Left kidney (tissue), 2 donors: ENCODE results near the gene SNAPC1. TPM values are rescaled to one million over a fixed set of nuclear protein-coding genes. Genes with fewer than 3 reads are reported as not detected.
A peak's percentile ranks its signal among the peaks of the same experiment; 100 is the strongest.
"Not testable (repeated sequence)": the region's sequence is repeated elsewhere in the genome, so short reads cannot be mapped to it uniquely, and the experiment has no call there.

Experiments used
- DNase-seq: peaks from one replicate; pipeline ENCODE4 v3.0.0-alpha.2; 2013
- polyA plus RNA-seq: library from polyadenylated mRNA; unstranded; fragments of 120-200 nt; gene quantifications from one replicate; pipeline ENCODE4 v1.2.1, GENCODE V29; 2013; ENCODE audit not compliant: insufficient read length

The SNAPC1 gene
- polyA plus RNA-seq, 1 donor, result 12.4 TPM

- DNase-seq, result no peak
These were observed 13.0 kb upstream of the SNAPC1 start for GRCh38 chr14:61749264-61749663.

- no peak for DNase-seq
These were observed 12.4 kb upstream of the SNAPC1 start for GRCh38 chr14:61749867-61750266.

- DNase-seq, result peak; percentile 73
These were observed 11.3 kb upstream of the SNAPC1 start for GRCh38 chr14:61750708-61751474.

DNA sequence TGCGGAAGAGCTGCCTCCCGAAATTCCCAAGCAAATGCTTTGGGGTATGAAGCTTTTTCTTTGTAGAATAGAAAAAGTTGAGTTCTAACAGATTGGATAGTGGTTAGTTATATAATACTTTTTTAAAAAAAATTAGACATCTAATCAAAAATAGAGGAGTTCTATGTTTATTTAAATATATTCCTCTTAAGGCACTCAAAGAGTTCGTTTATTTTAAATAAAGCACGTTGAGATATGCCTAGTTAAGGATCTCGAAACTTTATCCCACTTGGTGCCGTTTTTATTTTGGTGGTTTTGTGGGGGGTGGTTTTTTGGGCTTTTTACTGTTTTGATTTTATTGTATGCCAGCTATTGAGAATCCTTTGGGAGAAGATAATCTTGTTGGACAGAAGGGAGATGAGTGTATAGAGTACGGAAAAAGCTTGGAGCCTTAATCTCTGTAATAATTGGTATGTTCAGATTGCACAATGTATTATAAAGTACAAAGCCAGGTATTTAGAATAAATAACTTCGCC, 10.7 kb upstream of the SNAPC1 start:
- DNase-seq, result no peak

DNA sequence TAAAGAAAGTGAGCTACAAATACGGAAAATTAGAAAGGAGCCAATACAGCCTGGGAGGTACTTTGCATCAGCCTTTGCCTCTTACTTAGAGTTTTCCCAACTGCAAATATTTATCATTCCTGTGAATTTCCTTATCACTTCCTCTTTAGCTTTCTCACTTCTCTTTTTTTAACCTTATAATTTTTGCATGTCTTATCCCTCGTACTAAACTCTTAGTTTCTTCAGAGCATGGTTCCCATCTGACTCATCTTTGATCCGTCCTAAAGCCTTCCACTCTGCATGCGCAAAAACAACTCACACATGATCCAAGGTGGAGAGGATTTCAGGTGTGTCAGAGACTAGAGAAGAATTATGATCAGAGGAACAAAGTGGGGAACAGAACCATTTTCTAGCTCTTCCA, 9.6 kb upstream of the SNAPC1 start:
- DNase-seq, result no peak

DNA sequence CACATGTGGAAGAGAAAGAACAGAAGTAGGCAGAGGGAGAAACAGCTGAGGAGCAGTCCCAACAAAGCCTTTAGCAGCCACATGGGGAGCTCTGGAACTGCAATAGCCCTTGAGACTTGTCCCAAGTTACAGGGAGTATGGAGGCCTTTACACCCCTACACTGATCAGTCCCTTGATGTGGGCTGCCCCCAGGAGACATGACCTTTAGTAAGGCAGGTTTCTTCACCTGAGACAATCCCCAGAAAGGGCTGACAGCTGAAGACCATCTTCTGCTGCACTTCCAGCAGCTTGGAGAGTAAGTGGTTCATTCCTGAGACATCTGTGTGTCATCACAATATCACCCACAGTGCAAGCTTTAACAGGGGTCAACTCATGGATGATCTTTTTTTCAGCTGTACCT, 8.6 kb upstream of the SNAPC1 start:
- DNase-seq, result no peak

DNA sequence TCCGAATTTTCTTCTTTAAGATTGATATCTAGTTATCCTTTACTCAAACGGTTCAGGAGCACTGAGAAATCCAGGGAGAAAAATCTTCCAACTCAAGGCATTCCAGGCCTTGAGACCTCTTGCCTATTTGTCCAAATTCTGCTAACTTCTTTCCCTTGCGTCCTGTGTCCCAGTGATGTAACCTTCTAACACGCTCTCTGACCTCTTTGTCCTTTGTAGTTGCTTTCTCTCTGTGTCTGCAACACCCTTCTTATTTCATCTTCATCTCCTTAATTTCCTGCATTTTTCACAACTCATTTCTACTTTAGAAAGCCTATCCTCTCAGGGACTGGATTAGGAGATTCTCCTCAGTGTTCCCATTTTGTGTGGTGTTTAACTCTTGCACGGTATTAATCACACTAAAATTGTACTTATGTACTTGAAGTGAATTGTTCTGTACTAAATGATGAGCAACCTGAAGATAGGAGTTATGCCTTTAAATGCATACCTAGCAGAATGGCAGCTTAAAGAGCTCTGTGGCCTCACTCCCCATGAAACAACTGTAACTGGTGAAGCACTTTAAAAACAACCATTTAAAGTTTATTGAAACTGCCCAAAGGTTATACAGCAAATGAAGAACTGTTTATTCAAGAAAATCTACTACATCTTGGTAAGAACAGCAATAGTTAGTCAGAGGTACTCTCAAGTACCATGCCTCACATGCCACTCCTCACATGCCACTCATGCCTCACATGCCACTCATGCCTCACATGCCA, 7.4 kb upstream of the SNAPC1 start:
- no peak for DNase-seq

DNA sequence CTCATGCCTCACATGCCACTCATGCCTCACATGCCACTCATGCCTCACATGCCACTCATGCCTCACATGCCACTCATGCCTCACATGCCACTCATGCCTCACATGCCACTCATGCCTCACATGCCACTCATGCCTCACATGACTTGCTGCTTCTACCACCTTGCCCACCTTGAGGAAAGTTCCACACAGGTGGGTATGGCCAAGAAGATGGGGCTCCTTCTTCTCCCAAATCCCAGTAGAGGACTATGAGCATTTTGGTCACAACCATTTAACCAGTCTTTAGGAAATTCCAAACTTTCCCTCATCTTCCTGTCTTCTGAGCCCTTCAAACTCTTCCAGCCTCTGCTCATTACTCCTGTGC, 6.9 kb upstream of the SNAPC1 start:
- not testable (repeated sequence) for DNase-seq

GRCh38 chr14:61756135-61756534, 6.1 kb upstream of the SNAPC1 start:
- DNase-seq, result no peak

DNA sequence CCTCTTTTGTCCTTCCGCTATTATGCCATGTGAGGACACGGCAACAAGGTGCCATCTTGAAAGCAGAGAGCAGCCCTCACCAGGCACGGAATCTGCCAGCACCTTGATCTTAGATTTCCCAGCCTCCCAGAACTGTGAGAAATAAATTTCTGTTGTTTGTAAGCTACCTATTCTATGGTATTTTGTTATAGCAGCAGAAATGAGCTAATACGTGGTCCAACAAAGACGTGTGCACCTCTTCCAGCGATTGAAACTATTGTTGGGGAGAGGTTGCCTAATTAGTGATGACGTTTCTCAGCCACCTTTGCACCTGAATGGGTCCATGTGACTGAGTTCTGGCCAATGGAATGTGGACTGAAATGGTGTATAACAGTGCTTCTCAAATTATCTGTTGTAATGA, 2.3 kb upstream of the SNAPC1 start:
- no peak for DNase-seq

DNA sequence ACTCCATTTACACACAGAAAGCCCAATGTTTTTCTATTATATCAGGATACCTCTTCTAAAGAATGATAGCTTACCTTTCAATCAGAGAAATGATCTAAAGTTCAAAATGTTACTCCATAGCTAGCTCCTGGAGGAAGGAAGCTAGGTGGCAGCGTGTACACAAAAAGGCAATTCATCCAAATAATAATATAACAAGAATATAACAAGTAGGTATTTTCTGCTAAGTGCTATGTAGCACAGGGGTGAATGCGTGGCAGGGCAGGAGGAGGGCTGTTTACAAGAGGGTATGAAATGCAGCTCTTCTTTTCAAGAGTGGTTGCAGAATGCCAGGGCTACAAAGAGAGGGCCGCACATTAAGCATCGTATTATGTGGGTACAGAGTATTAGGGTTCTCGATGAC, 663 bp upstream of the SNAPC1 start:
- DNase-seq, result no peak

DNA sequence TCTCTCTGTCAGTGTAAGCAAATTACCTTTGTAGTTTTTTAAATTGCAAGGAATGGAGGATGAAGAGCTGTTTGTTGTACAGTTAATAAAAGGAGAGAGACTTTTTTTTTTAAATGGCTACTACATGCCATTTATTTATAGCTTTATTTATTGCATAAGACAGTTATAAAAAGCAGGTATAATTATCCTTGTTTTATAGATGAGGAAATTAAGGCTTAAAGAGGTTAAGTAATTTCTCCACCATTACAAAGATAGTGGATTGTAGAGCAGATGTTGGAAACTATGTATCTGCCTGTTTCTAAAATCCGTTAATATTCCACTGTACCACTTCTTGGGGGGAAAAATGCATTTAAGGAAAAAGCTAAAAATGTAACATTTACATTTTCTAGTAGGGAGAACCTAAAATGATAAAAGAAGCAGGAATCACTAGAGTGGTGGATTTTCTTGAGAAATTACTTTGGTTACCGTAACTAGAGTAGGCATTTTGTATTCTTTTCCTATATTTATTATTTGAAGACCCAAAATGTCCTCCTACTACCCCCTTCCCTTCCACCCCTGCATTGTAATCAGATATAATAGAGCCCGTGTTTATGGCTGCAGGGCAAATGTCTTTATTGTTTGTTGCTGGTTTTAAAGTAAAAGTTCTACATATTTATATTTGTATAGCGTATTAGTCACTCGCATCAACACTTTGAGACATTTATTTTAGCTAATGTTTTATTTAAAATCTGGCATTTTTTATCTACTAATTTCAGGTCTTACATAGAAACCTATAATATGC, 2.3 kb downstream of the SNAPC1 start:
- no peak for DNase-seq

DNA sequence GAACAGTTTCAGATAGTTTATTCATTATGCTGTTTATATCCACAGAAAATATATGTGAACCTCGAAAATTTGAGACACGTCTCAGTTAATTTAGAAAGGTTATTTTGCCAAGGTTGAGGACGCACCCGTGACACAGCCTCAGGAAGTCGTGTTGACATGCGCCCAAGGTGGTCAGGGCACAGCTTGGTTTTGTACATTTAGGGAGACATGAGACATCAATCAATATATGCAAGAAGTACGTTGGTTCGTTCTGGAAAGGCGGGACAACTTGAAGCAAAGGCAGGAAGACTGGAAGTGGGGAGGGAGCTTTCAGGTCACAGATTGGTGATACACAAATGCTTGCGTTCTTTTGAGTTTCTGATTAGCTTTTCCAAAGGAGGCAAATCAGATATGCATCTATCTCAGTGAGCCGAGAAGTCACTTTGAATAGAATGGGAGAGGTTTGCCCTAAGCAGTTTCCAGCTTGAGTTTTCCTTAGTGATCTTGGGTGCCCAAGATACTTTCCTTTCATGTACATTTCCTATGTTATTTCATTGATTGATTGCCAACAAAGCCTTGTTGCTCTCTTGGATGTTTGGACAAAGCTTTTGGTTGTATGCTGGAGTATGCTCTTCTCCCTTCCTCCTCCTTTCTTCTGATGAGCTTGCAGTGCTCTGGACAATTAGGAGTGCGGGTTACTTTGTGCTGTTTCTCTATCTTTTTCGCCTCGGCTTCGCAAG, 3.2 kb downstream of the SNAPC1 start:
- no peak for DNase-seq

DNA sequence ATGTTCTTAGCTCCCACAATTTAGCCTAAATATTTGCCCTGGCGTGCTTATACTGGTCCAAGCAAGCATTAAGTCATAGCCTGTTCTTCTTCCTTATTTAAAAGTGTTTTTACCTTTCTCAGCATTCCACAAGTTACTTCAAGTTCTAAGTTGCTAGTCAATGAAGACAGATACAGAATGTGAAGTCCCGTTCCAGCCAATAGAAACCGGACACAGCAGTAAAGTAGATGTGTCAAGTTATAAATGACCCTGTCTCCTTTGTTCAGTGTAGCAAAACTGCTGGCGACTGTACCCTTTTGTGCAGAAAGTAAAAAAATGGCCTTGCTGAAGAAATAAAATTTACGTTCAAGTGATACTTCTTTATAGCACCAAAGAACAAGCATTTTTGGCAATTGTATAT, 3.9 kb downstream of the SNAPC1 start:
- DNase-seq, result peak; percentile 26

DNA sequence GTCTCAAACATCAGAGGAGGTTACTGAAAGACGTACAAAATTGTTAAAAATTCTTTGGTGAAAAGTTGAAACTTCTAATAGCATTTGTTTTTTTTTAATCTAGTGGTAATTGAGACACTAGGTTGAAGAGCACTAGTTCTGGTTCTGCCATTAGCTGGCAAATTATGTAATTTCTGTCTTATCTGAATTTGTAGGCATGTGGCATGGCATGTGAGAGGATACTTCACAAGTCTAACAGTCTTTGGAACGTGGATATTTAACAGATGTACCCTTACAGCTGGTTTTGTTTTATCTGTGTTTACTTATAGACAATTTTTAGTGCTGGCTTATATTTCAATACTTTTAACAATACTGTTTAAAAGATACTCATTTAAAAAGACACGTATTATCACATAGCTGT, 6.0 kb downstream of the SNAPC1 start:
- no peak for DNase-seq

DNA sequence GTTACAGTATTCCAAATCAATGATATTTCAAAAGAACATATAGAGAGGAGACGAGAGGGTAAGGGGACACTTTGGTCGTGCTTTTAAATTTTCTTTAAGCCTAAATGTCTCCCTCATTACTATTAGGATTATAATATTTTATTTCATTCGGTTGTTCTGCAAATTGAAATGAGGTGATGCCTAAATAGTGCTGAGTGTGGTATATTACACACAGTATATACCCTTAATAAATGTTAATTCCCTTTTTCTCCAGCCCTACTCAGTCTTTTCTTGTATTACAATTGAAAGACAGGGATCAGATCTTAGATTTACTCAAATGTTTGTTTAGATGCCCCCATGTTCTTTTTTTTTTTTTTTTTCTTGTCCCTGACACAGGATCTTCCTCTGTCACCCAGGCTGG, 7.7 kb downstream of the SNAPC1 start:
- no peak for DNase-seq

DNA sequence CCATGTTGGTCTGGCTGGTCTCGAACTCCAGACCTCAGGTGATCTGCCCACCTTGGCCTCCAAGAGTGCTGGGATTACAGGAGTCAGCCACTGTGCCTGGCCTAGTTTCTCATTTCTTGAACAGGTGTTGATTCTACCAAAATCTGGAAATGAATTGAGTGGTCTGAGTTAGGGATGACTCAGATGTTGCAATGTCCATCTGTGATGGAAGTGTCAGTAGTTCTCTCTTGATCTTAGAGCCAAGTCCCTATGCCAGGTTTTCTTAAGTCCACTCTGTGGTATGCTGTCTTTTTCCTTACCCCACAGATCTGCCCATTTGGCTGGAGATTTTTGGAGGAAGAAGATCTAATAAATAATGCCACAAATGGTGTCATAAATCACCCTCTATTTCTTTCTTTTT, 12.6 kb downstream of the SNAPC1 start:
- DNase-seq, result no peak

- no peak for DNase-seq
These were observed 17.9 kb downstream of the SNAPC1 start for GRCh38 chr14:61780125-61780524.

GRCh38 chr14:61797309-61797708, 35.1 kb downstream of the SNAPC1 start:
- DNase-seq, result no peak

DNA sequence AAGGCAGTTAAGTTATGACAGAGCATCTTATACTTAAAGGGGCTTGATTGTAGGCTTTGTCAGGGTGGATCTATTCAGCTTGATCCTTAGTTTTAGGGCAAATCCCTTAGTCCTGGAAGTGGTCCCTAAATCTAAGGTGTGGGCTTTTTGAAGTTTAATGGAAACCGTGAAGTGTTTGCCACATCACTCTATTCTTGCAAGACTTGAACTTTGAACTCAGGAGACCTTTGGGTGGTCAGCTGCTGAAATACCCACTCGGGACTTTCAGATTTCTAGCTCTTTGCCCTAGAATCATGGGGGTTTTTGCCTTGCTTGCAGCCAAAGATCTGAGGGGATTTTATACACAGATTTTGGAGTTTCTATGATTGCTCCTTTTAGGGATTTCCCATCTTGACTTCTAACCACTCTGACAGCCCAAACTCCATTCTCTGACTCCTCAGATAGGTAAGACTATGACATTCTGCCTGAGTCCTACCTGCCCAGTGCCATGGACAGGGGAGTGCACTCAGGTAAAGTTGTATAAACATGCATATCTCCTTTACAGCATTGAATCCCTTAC, 39.9 kb downstream of the SNAPC1 start:
- DNase-seq, result no peak

DNA sequence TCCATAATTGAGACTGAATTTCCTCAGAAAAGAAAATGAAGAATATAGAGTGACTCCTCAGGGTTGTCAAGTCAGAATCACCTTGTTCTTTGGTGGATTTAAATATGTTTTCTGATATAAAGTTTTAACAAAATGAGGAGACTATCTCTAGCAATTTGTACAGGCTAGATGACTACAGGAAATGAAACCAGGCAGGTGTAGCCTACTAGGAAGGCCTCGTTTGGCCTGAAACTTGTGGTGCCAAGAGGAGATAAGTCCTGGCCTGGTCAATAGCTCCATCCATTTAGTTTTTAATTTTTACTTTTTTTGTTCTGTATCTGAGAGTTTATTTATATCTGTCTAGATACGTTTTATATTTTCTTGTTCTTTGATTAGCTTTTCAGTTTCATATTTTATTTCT, 41.5 kb downstream of the SNAPC1 start:
- DNase-seq, result no peak

- no peak for DNase-seq
These were observed 43.2 kb downstream of the SNAPC1 start for GRCh38 chr14:61805451-61805850.
